Superior temporal gyrus (tissue), 1 donor: ENCODE data around the gene PLA2G4A.
A peak's percentile ranks its signal among the peaks of the same experiment; 100 is the strongest.

Experiments used
- DNase-seq: peaks from one replicate; pipeline ENCODE4 v3.0.0-alpha.2; 2016; ENCODE audit errors: extremely low spot score

The PLA2G4A gene

DNA sequence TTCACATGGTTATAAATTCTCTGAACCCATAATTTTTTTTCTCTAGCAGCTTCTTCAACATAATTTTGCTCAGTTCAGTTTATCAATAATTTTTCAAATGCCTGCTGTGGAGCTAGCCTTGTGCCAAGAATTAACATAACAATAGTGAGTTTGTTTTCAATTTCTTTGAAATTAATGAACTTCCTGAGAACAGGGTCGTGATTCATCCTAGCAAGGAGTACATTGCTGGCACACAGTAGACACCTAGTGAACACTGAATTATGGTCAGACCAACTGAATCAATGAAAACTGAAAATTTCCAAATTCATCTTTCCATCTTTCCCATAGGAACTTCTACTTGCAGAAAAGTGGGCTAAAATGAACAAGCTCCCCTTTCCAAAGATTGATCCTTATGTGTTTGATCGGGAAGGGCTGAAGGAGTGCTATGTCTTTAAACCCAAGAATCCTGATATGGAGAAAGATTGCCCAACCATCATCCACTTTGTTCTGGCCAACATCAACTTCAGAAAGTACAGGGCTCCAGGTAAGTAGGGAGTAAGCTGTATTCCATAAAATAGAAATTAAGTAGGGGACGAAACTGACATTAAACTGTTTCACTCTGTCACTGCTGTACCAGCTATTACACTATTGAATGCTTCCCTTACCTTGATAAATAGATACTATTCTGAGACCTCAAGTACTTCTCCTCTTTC is 148.7 kb downstream of the PLA2G4A start:
- no peak for DNase-seq

DNA sequence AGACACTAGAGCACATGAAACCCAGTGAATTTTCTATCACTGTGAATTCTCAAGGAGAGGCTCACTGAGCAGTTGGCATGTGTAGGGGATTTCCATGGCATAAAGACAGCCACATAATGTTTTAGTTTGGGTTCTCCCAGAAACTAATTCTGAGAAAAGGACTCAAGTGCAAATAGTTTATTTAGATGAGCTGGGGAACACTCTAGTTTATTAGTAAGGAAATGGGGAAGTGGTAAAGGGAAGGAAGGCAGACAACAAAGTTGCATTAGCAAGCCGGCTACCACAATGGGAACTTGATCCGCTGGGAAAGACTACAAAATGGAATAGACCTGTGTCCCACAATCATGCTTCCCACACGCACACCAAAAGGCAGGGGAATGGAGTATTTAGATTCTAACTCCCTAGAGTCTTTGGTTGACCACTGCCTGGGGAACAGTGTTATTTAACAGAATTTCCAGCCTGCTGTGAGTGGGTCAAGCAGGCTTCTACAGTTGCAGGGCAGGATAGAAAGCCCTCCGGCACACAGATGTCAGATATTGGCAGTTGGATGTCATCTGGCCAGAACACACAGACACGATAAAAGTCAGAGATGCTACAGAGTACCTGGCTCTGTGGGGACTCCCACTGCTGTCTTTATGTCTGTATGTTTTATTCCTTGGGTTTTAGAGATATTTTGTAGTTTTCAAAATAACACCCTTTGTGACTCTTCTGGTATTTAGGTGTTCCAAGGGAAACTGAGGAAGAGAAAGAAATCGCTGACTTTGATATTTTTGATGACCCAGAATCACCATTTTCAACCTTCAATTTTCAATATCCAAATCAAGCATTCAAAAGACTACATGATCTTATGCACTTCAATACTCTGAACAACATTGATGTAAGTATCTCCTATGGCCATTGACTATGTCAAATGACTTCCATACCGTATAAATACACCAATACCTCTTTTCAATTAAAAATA is 150.1 kb downstream of the PLA2G4A start:
- no peak for DNase-seq

DNA sequence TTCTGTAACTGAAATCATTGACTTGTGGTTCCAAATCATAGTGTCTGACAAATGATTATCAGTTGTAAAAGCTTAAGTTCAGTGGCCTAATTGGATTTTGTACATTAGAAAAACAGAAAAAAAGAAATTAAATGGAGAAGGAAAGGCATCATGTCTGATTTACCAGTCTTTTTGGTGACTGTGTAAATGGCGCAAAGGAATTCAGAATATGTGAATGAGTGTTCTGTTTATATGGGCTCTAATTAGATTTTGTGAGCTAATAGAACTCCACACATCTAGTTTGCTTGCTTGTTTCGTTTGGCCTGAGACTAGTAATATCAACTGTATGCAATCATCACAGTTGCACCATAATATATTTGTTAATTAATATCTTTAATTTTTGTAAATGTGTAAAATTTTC is 151.7 kb downstream of the PLA2G4A start:
- DNase-seq = no peak

DNA sequence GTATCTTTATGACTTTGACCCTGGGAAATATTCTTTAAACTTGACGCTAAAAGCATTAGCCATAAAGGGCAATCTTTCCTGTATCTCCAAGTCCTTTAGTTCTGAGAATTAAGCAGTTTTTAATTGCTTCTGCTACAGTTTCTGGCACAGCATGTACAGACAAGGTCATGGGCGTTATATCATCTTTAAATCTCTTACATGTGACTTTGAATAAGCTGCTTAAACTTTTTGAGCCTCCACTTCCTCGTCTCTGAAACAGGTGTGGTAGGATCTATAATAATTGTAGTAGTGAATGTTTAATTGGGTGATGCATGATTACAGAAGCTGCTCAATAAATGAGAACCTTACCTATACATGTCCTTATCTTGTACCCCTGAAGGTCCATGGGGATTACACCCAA is 153.4 kb downstream of the PLA2G4A start:
- no peak for DNase-seq

DNA sequence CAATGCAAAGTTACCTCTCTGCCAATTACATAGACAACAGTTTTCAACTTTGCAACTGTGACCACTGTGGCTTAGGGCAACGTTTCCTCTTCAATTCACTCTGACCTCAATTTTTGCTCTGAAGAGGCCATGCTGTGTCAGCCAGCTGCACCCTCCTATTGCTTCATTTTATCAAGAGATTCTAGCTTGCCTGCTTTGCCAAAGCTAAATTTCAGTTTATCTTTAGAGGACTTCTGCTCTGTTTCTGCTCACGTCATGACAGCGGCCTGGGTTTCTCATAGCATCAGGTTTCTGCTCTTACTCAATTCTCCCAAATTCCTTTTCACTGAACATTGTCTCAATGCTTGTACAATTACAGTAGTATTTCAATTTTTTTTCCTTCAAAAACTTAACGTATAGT is 154.6 kb downstream of the PLA2G4A start:
- DNase-seq = no peak

DNA sequence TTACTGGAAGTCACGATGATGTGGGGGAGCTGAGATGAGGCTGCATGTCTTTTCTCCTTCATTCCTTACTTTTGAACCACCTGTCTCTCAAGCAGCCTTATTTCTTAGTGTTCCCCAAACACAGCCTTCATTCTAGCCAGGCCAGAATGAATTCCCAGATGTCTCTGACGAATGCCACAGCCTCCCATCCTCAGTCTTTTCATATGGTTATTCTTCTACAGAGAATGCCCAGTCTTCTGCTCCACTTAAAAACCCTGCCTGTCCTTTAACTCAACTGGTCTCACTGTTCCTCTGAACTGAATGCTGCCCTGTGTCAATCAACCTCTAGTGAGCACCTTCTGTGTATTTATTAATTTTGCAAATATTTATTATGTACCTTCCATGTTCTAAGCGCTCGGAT is 156.2 kb downstream of the PLA2G4A start:
- DNase-seq = no peak

DNA sequence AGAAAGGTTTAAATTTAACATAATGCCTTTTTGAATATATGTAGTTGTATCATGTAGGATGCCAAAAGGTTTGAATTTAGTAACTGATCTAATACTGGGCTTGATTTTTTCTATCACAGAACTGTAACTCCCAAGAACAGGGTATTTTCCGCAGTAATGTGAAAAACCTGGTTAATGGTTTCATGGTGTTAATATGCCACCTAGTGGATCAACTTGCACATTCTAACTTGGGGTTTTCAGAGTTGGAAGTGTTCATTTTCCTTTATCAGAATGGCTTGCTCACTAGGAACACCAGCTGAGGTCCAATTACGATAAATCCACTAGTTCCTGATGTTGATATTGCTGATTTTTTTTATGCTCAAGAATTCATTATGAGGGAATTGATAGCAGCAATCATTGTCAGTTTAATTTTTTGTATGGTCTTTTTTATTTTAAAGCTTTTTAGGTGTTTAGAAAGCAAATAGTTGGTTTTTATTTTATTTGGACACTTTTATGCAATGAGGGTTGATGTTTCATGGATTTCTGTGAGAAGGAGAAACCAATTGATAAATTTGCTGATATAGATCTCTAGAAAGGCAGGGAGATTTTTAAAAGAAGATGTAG is 157.2 kb downstream of the PLA2G4A start:
- peak; percentile 94 for DNase-seq

DNA sequence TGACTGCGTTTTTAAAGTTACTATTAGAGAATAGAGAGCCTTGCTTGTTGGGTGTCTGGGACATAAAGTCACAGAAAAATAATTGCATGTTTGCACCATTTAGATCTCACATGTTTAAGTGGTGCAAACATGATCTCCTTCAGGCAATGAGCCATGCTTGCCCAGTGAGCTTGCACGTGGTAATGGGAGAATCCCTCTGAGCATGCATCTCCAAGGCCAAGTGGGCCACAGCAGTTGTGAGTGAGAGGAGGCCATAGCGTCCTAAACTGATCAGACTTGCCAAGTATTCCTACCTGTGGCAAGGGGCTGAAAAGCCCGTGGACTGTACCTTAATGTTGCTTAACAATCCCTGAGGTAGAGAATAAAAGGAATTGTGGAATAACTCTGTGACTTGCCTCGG is 158.3 kb downstream of the PLA2G4A start:
- DNase-seq = no peak

DNA sequence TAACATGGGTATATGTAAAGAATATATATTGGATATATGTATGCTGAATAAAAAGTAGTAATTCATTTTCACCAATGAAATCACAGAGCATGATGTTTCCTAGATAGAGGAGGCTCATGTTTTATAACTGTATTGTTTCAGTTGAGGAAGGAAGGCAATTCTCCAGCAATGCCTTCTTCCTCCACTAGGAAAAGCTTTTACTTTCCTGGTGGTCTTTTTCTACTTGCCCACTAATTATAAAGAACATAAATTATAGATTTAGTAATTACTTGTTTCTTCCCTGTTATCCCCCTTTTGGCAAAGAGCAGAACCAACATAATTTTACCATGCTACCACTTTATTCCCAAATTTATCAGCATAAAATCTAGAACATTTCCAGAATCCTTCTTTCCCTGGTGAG is 159.0 kb downstream of the PLA2G4A start:
- no peak for DNase-seq

DNA sequence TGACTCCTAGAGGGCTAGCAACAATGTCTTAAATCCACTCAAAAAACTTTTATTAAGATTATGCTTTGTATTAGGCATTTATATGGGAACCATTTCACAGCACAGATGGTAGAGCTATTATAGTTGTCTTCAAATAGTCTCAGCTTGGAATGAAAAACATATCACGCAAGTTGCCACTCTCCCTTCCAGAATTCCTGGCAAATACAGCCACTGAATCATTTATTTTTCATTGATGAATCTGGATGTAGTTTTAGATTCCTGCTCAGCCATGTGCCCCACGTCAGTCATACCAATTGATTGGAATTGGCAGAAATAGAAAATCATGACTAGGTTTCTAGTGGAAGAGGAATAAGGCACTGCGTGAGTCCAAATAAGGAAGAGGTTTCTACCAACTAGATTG is 165.2 kb downstream of the PLA2G4A start:
- no peak for DNase-seq

DNA sequence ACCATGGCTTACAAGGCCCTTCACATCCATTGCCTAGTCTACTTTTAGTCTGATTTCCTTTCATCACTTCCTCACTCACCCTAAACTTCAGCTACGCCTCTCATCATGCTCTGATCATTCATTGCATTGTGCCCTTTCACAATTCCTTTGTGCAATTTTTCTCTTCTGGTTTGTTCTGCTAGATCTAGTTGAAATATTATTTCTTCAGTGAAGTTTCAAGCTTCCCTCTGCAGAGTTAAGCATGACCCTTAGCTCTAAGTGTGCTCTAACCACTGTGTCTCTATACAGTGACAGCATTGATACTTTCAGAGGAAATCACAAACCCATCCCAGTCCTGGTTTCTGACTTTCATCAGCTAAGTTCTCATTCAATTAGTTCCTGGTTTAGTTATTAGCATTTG is 166.1 kb downstream of the PLA2G4A start:
- no peak for DNase-seq

DNA sequence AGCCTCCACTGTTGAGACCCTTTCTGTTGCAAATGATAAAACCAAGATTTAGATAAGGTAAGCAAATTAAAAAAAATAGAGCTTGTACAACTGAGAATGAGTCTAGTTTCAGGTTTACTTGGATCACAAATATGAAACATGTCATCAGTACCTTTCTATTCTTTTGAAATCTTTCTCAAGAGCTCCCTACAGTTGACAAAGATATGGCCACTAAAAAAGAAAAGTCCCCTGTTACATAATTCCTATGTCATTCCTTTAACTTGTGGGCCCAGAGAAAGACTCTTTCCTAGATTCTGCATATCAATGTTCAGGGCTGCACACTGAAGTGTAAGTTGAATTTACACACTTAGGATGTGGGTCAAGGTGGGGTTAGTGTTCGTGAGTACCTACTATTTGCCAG is 168.1 kb downstream of the PLA2G4A start:
- DNase-seq = no peak

DNA sequence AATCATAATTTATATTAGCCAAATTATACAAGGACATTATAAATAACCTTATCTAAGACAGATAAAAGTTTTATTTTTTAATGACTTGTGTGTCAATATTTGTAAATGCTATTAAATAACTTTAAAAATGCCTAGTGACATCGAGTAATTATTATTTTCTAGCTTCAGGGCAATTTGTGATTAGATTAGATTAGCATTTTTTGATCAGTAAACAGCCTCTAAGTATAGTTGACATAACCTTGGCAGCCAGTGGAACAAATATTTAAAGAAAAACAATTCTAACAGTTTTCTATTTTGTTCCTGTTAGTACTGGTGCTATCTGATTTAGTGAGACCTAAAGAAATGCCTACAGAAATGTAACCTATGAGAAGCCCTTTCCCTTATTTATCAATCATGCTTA is 169.1 kb downstream of the PLA2G4A start:
- DNase-seq = no peak

DNA sequence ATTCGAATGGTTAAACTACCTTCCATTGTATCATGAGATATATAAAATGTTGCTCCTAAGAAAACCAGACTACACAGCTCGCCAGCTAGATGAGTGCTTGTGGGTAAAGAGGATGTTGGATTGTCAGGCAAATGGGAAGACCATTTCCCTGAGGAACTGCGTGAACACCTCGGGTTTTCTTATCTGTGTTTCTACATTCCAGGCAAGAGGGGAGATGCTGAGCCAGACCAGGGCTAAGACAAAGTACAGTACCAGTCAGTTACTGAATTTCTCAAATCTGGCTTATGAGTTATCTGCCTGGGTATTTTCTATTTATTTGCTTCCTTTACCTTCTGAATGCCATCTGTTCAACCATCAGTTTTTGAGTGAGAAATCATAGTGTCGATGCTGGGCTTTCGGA is 170.8 kb downstream of the PLA2G4A start:
- no peak for DNase-seq

DNA sequence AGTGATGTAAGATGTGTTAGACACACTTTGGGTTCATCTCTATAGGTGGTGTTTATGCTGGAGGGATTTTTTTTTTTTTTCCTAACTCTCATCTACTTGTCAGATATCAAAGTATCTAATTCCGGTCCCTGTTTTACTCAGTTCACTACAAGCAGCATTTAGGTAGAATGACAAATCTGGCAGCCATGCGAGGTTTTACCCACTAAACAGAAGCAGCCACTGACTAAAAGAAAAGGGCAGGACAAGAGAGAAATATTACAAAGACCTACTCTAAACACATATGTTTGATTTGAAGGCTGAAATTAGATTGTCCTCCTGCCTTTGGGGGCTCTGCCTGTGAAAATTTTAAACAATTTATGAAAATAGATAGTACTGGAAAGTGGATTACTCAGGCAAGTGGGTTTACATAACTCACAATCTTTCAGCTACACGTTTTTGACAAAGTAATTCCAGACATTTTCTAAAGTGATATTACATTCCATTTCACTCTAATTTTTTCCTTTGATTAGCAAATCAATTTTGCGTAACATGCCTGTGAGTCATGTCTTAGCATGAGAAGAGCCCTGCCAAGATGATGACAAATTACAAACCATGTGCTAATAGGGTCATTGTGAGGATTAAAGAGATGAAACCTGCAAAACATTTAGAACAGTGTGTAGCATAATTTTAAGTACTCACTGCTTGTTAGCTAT is 172.6 kb downstream of the PLA2G4A start:
- no peak for DNase-seq

DNA sequence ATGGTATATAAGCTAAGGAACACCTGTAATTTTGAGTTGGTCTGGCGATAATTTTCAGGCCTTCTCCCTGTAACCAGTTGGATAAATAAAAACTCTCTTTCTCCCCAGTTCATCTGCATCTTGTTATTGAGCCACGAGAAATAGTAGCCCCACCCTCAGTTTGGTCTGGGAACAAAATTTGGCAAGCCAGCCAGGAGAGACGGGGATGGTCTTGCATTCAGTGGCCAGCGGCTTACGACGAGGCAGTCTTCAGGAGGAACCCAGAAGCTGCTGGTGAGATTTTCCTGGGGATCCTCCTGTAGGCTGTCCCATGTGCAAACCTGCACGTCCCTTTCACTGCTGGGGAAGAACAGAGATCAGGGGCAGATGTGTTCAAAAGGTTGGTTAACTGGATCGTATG is 174.6 kb downstream of the PLA2G4A start:
- no peak for DNase-seq

DNA sequence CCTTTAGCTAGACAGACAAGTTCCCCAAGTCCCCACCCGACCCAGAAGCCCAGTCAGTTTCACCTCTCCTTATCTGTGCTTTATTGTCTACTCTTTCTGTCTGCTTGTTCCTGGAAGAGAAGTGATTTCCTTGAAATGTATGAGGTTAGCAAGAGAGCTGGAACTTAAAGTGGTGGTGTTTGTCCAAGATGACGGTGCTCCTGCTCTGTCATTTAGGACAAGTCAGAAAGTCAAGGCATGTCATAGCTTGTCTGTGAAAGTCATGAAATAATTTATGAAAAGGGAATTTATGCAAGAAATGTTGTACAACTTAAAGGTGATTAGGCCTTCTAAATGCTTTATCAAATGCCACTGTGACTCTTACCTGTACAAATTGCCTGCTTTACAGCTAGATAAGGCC is 178.1 kb downstream of the PLA2G4A start:
- DNase-seq = no peak

DNA sequence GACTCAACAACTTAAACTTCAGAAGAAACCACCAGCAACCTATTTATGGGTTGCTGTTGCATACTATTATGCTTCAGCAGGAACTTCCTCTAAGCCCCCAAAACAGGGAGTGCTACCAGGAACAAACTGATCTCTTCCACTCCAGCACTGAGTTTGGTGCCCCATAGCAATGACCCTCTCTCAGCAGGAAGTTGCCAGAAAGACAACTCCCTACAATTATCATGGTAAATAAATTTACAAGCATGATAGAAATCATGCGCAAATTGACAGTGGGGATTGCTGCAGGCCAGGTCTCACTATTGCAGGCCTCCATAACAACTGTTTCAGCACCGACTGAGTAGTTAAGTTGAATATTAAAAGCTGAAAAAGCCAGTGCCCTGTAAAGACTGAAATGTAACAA is 180.6 kb downstream of the PLA2G4A start:
- DNase-seq = no peak

DNA sequence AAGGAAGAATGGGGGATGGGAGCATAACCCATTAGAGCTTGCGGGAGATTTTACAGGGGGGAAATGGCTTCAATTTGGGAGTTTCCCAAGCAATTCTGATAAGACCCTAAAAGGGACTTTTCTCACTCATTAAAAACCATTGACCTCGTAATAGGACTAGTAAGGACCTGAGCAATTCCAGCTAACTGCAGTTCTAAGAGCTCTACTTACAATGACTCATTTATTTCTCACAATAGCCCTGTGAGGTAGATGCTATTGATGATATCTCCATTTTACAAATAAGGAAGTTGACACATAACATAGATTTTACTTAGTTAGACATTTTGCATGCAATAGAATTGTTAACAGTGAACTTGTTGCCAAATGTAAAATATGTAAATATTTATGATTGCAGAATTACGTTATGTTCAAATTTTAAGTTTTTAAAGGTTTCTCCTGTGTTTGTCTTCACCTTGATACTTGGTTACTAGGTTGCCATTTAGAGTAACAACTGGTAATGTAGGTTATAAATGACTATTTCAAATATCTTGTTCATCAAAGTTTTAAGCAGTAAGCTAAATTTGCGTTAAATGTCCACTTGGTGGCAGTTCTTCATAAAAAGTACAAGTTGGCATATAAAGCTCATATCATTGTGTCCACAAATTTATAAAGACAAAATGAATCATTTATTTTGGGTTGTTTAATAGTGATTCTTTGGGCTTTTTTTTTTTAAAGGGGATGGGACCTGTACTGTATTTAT is 182.0 kb downstream of the PLA2G4A start:
- DNase-seq = no peak

DNA sequence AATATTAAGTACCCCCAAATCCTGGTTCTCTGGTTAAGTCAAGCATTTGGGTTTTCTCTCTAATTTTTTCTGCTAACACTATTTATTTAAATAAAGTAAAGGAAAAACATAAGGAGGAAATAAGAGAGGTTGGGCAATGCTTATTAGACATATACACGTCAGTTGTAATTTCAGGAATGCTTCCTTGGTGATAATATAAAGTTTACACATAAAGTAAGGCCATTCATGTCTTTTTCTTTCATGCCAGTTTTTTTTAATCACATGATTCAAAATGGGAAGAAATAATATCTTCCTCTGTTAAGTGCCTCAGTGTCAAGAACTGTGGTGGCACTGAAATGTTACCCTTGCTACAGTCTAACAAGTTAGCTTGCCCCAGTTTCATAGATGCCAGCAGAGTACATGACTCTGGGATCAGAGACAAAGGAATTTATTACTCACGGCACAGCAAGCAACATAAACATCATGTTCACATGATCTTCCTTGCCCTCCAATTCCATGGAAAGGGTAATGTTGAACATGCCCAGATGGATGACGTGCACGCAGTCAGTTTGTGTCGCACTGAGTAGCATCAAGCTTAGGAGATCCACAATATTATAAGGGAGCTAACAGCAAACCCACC is 184.9 kb downstream of the PLA2G4A start:
- DNase-seq = no peak

DNA sequence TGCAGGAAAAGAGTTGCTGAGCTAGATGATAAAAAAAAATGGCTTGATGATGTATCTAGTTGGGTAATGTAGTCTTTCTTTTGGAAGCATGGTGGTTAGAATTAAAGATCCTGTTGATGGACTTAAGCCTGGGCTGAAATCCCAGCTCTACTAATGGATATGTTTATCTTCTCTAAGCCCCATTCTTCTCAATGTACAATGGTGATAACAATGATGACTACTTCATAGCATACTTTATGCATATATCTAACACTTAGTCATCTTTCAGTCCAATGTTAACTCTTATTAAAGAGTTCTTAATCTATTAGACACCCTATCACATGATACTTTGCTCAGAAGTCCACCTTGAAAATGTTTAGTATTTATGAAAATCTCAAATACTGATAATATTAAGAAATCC is 189.5 kb downstream of the PLA2G4A start:
- DNase-seq = no peak
